ENCODE results near the gene SLC6A19.

The SLC6A19 gene

DNA sequence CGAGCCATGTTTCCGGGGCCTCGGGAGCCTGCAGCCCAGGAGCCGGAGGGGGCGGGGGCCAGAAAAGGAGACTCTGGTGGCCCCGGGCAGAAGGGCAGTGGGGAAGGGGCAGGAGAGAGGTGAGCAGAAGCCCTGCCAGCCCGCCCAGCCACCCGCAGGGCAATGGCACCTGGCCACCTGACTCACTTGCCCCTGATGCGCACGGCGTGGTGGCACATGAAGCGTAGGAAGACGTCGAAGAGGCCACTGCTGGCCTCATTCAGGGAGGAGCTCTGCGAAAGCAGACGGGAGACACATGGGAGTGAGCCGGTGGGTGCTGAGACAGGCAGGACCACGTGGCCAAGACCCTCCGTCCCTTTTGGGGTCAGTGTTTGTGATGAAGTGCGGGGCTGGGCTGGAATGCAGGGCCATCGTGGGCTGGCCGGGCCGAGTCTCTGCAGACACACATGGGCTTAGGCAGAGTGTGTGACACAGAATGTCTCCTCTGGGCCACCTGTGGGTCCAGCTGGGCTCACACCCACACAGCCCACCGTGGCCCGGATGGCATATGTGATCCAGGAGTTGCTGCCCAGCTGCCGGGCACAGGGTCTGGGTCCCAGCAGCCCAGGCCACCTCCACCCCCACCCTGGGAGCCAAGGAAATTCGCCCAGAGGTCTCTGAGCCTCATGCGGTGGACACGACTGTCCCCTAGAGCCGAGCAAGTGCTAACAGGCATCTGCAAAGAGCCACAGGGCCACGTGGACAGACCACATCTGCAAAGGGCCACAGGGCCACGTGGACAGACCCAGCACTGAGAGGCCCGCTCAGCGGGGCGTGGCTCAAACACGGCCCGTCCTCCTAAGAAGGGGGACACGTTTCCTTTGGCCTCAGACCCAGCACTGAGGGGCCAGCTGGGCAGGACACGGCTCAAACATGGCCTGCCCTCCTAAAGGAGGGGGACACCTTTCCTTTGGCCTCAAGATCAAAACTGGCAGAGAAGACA lies 69.8 kb downstream of the SLC6A19 start:
- no peak for DNase-seq

DNA sequence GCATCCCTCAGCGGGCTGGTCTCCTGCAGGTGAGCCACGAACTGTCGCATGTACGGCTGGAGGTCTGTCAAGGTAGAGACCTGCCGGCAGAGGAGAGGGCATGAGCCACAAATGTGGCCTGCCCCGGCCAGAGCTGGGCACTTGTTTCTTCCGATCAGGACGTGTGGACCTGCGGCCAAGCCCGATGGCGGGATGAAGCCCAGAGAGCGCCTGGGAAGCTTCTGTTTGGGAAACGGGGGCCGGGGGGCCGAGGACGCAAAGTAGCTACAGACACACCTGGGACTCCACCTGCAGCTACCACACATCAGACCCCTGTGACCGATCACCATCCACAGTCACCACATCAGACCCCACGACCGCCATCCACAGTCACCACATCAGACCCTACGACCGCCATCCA lies 70.8 kb downstream of the SLC6A19 start:
- DNase-seq, result no peak

DNA sequence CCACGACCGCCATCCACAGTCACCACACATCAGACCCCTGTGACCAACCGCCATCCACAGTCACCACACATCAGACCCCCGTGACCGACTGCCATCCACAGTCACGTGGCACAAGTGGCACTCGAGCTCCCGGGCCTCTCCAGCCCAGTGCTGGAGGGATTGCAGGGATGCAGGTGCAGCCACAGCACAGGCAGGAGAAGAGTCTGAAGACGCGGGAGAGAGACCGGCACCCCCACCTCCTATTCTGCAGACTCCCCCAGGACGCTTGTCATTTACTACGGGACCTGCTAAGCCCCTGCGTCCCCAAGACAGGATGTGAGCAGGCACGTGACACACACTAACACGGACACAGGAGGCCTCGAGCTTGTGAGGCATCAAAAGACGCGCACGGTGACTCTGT lies 72.3 kb downstream of the SLC6A19 start:
- no peak for DNase-seq

DNA sequence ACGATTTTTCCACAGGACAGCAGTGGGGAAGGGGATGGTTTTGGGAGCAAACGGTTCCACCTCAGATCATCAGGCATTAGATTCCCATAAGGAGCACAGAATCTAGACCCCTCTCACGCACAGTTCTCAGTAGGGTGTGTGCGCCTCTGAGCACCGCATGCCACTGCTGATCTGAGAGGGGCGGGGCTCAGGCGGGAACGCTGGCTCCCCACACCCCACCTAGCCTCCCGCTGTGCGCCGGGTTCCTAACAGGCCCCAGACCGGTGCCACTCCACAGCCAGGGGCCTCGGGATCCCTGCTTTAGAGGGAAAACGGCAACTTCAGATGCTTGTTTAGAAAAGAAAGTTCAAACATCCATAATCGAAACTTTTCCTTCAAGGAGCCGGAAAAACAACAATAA lies 73.1 kb downstream of the SLC6A19 start:
- DNase-seq, result no peak

Measured in NCI-H2029 treated with DMSO at 0.1 percent for 48 hours (cell line).